ENCODE data around the gene MATN3. TPM values are rescaled to one million over a fixed set of nuclear protein-coding genes. Genes with fewer than 3 reads are reported as not detected.
A peak's percentile ranks its signal among the peaks of the same experiment; 100 is the strongest.

MATN3 gene
- total RNA-seq, 2 experiments from 2014 or later = not detected

- H3K9me3 Mint-ChIP-seq = no peaks in the 10 kb centered on the region
- H3K27me3 Mint-ChIP-seq = peaks cover 23% of the 10 kb centered on the region
- peaks cover 13% of the 10 kb centered on the region for H3K36me3 Mint-ChIP-seq
- no peak overlapping the region for H3K27ac Mint-ChIP-seq
- no peak overlapping the region for H3K4me3 Mint-ChIP-seq
- H3K4me1 Mint-ChIP-seq = peaks cover 24% of the 10 kb centered on the region
- no peak for DNase-seq
Measured at GRCh38 chr2:19991895-19992294, 20.6 kb downstream of the MATN3 start.

DNA sequence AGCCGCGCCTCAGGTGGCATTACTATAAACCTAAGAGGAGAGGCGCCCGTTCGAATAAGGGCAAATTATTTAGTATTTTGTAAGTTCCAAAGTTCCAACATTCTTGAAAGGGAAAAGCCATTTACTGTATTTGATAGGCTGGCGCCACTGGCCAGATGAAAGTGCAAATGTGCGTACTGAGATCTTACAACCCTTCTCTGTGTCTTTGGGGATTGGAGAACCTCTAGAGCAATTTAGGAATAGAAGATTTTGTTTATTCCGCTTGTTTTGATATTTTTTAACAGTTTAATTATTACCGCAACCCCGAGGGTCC, 22.1 kb downstream of the MATN3 start:
- peak overlapping the region; percentile 82 for H3K27ac Mint-ChIP-seq

DNA sequence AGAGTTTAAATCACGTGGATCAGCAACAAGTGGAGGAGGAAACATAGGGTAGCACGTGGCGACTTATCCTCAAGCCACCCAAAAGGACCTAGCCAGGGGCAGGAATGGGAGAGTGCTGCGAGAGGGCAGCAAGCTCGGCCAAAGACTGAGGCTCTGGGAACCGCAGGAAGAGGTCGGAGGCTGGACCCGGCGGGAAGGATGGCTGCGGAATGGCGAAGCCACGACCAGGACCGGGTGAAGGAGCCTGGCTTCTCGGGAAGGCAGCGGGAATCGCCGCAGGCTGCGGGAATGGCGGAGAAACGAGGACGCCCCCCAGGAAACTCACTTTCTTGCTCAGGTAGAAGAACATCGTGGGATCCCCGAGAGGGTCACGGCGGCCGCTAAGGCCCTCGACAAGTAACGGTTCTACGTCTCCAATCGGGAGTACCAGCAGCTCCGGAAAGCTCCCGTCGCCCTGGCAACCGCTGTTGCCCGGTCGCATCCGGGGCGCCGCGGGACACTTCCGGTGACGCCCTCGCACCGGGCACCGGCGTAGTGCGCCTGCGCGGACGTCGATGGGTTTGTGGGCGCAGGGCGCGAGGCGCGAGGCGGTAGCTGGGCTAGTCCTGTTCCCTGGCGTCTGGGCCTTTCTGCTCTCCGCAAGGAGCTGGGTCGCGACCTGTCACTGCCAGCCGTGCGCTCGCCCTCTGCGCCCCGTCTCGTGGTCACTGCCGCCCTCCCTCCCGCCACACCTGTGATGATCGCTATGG, 22.6 kb downstream of the MATN3 start, which contains the start of gene WDR35:
TSS of gene WDR35 (minus strand) at position 439 of the 749 bp plus-strand sequence. CDS start at position 349, 90 bp downstream.
- peak; percentile 95 for DNase-seq
- Mint-ChIP-seq H3K4me3 (peak within 1 kb of the TSS; percentile 92), H3K9me3 (no peaks in the 10 kb centered on the region), H3K36me3 (peaks cover 20% of the 10 kb centered on the region), H3K27ac (peak within 1 kb of the TSS; percentile 82), H3K4me1 (peaks cover 24% of the 10 kb centered on the region), H3K27me3 (peaks cover 18% of the 10 kb centered on the region)

More for the DNA sequence above, 22.1 kb downstream of the MATN3 start:
- peaks cover 24% of the 10 kb centered on the region for H3K4me1 Mint-ChIP-seq
- H3K36me3 Mint-ChIP-seq = peaks cover 20% of the 10 kb centered on the region
- no peak for DNase-seq
- H3K9me3 Mint-ChIP-seq = no peaks in the 10 kb centered on the region
- peaks cover 18% of the 10 kb centered on the region for H3K27me3 Mint-ChIP-seq
- H3K4me3 Mint-ChIP-seq = peak overlapping the region; percentile 92

GRCh38 chr2:19989342-19989666, 23.2 kb downstream of the MATN3 start:
- Mint-ChIP-seq H3K4me1 (peaks cover 24% of the 10 kb centered on the region), H3K9me3 (no peaks in the 10 kb centered on the region), H3K4me3 (peak overlapping the region; percentile 92), H3K27ac (peak overlapping the region; percentile 82), H3K36me3 (peaks cover 20% of the 10 kb centered on the region), H3K27me3 (peaks cover 18% of the 10 kb centered on the region)
- no peak for DNase-seq

DNA sequence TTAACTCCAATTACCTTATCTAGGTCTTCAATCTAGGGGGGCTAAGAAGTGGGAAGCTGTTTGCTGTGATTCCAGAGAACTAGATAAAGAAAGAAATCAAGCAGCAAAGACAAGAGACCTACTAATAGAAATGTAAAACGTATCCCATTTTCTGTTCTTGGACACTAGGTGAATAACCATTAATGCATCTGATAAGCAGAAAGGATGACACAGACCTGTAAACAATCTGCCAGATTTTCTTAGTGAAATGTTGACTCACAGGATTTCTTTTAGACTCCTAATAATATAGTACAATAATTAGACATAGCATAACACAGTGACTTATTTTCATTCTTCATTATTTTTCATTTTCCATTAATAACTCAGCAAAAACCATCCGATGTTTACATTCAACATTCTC, 23.9 kb downstream of the MATN3 start:
- Mint-ChIP-seq H3K36me3 (peaks cover 20% of the 10 kb centered on the region), H3K9me3 (no peaks in the 10 kb centered on the region), H3K4me3 (peak overlapping the region; percentile 92), H3K27ac (no peak overlapping the region), H3K27me3 (peaks cover 16% of the 10 kb centered on the region), H3K4me1 (peaks cover 24% of the 10 kb centered on the region)
- no peak for DNase-seq

DNA sequence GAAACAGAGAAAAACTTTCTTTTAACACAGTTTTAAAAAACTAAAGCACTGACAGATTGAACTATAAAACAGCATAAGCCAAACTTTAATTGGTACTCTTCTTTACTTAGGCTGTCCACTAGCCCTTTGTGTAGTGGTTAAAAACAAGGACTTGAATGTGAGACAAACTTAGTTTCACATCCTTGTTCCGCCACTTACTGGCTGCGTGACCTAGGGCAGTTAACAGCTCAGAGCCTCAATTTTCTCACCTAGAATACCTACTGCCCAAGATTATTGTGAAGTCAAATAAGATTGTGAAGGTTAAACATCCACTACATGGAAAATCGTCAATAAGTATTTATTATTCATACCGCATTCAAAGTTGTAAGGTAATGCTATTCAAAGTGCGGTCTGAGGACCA, 24.5 kb downstream of the MATN3 start:
- Mint-ChIP-seq H3K4me3 (no peak overlapping the region), H3K9me3 (no peaks in the 10 kb centered on the region), H3K4me1 (peaks cover 24% of the 10 kb centered on the region), H3K27me3 (peaks cover 12% of the 10 kb centered on the region), H3K27ac (no peak overlapping the region), H3K36me3 (peaks cover 20% of the 10 kb centered on the region)
- no peak for DNase-seq

DNA sequence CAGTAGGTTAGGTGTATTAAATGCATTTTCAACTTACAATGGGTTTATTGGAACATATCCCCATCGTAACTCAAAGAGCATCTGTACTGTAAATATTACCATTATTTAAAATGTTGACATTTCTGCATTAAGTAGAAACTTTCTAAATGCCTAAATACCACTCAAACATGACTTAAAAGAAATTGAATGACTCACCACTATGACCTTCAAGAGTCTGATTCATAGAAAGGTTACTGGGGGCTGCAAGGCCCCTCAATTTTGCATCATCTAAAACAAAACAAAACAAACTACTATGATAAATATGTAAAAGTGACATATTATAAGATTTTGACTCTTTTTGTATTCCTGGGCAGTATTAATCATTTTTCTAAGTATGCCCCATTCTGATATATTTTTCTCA, 30.2 kb downstream of the MATN3 start:
- H3K27ac Mint-ChIP-seq = no peak overlapping the region
- no peak for DNase-seq
- no peaks in the 10 kb centered on the region for H3K9me3 Mint-ChIP-seq
- peaks cover 20% of the 10 kb centered on the region for H3K36me3 Mint-ChIP-seq
- no peak overlapping the region for H3K4me3 Mint-ChIP-seq
- no peaks in the 10 kb centered on the region for H3K27me3 Mint-ChIP-seq
- H3K4me1 Mint-ChIP-seq = peaks cover 5% of the 10 kb centered on the region

DNA sequence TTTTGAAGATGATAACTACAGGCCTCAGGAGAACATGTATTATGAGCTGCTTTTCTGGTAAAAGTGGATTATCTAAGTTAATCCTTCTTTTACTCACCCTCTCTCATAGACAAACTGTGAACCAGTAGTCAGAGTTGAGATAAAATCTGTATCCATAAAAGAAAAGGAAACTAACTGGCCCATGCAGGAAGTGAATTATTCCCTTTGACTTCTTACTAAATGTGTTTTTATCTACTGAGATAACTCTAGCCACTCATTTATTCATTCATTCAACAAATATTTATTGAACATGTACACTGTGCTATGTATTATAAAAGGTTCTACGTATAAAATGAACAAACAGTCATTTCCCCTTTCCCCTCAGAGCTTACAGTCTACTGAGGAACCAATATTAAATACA, 32.5 kb downstream of the MATN3 start:
- no peak for DNase-seq
- Mint-ChIP-seq H3K4me1 (peaks cover 3% of the 10 kb centered on the region), H3K27me3 (no peaks in the 10 kb centered on the region), H3K27ac (no peak overlapping the region), H3K9me3 (no peaks in the 10 kb centered on the region), H3K36me3 (peaks cover 10% of the 10 kb centered on the region), H3K4me3 (no peak overlapping the region)

DNA sequence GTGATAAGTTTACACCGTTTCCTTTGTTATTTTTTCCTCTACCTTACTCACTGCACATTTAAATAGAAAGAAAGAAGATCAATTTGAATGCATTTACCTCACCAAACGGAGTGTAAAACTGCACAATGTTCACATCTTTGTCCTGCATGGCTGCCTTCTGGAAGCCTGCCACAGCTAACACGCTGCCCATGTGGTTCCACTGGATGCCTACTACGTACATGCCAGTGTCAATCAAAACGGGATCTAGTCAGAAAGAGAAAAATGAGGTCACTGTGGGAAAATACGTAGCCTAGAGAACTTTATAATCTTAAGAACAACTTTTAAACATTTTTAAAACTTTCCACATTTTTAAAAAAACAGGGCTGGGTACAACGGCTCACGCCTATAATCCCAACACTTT, 39.0 kb downstream of the MATN3 start:
- Mint-ChIP-seq H3K4me1 (peaks cover 8% of the 10 kb centered on the region), H3K27me3 (no peaks in the 10 kb centered on the region), H3K36me3 (peaks cover 21% of the 10 kb centered on the region), H3K27ac (no peak overlapping the region), H3K4me3 (no peak overlapping the region), H3K9me3 (no peaks in the 10 kb centered on the region)
- no peak for DNase-seq

DNA sequence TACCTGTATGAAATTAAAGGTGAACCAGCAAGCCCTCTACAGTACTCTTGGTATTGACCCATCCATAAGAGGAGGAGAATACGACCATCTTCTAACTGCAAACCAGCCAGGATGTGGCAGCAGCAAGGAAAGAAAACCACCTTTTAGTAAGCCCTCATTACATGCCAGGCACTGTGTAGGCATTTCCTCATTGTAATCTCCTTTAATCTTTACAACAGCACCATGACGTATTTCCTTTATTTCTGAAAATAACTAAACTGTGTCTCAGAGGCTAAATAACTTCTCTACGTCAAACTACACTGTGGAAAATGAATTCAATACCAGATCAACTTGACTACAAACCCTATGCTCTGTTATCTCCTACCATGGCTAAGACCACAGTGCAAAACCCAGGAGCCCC, 40.8 kb downstream of the MATN3 start:
- H3K4me1 Mint-ChIP-seq = peaks cover 8% of the 10 kb centered on the region
- no peaks in the 10 kb centered on the region for H3K27me3 Mint-ChIP-seq
- H3K36me3 Mint-ChIP-seq = peaks cover 21% of the 10 kb centered on the region
- H3K4me3 Mint-ChIP-seq = no peak overlapping the region
- no peak for DNase-seq
- no peaks in the 10 kb centered on the region for H3K9me3 Mint-ChIP-seq
- no peak overlapping the region for H3K27ac Mint-ChIP-seq

DNA sequence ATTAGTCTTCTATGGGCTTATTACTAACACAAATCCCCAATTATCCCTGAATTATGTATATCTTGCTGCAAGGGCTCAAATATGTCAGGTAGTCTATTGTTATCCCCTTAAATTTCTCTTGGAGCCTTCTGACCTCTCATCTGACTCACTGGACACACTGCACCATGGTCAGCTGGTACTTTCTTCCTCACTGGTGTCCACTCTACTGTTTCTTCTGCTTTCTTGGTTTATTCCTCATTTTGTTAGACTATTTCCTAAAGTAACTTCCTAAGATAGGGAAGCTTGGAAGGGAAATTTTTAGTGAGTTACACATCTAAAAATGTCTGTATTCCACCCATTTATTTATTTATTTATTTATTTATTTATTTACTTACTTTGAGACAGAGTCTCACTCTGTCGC, 49.1 kb downstream of the MATN3 start:
- no peaks in the 10 kb centered on the region for H3K4me1 Mint-ChIP-seq
- no peak overlapping the region for H3K4me3 Mint-ChIP-seq
- peaks cover 14% of the 10 kb centered on the region for H3K36me3 Mint-ChIP-seq
- no peak overlapping the region for H3K27ac Mint-ChIP-seq
- peaks cover 3% of the 10 kb centered on the region for H3K9me3 Mint-ChIP-seq
- DNase-seq = no peak
- no peaks in the 10 kb centered on the region for H3K27me3 Mint-ChIP-seq

- H3K27ac Mint-ChIP-seq = no peak overlapping the region
- H3K9me3 Mint-ChIP-seq = no peaks in the 10 kb centered on the region
- peaks cover 11% of the 10 kb centered on the region for H3K36me3 Mint-ChIP-seq
- DNase-seq = peak; percentile 23
- no peaks in the 10 kb centered on the region for H3K4me1 Mint-ChIP-seq
- H3K27me3 Mint-ChIP-seq = no peaks in the 10 kb centered on the region
- H3K4me3 Mint-ChIP-seq = no peak overlapping the region
Measured at GRCh38 chr2:19955544-19956422, 56.7 kb downstream of the MATN3 start.

DNA sequence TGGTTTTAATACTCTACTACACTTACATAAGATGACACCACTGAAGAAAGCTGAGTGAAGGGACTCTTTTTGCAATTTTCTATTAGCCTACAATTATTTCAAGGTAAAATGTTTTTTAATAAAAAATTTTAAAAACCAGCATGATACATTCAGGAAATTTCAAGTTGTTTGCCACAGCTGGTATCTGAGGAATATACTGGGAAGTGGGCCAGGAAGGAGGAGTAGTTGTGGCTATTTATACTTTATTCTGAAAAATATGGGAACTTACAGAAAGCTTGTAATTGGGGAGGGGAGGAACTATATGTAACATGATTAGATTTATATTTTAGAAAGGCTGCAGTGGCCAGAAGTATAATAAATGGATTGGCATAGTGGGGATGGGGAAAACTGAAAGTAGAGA, 63.4 kb downstream of the MATN3 start:
- H3K4me3 Mint-ChIP-seq = no peak overlapping the region
- DNase-seq = no peak
- no peaks in the 10 kb centered on the region for H3K9me3 Mint-ChIP-seq
- no peaks in the 10 kb centered on the region for H3K27me3 Mint-ChIP-seq
- H3K36me3 Mint-ChIP-seq = peaks cover 16% of the 10 kb centered on the region
- H3K27ac Mint-ChIP-seq = no peak overlapping the region
- no peaks in the 10 kb centered on the region for H3K4me1 Mint-ChIP-seq

DNA sequence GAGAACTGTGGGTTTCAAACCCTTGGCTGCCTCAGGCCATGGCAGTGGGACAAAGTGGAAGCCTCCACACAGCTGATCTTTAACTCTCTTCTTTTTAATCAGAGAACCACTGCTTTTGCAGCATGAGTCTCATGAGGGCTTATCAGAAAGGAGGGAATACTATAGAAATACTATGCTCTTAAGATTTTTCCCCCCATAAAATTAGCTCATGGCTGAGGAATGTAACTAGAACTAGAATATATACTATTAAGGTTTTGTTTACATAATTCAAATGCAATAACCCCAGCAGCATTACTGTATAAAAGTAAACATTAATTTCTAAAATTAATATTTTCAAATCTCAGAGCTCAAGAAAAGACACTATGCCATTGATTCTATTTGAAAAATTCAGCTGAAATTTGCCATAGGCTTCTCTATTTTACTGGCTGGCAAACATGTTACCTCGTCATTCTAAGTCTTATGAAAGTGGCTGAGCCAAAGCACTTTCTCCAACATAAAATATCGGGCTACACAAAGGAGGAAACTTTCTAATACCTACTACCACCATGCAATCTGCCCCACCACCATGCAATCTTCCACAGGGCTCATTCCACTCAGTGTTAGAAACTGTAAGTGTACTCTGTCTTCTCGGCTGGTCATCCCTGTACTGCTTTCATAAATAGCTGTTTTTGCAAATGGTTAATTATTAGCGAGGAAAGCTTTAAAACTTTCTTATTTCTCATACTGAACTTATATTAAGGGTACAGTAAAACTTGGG, 65.1 kb downstream of the MATN3 start:
- no peaks in the 10 kb centered on the region for H3K4me1 Mint-ChIP-seq
- no peak for DNase-seq
- H3K4me3 Mint-ChIP-seq = no peak overlapping the region
- no peaks in the 10 kb centered on the region for H3K9me3 Mint-ChIP-seq
- H3K27me3 Mint-ChIP-seq = no peaks in the 10 kb centered on the region
- no peak overlapping the region for H3K27ac Mint-ChIP-seq
- peaks cover 12% of the 10 kb centered on the region for H3K36me3 Mint-ChIP-seq

- no peak for DNase-seq
- no peak overlapping the region for H3K27ac Mint-ChIP-seq
- no peak overlapping the region for H3K4me3 Mint-ChIP-seq
- no peaks in the 10 kb centered on the region for H3K9me3 Mint-ChIP-seq
- H3K27me3 Mint-ChIP-seq = no peaks in the 10 kb centered on the region
- H3K4me1 Mint-ChIP-seq = no peaks in the 10 kb centered on the region
- peaks cover 11% of the 10 kb centered on the region for H3K36me3 Mint-ChIP-seq
Measured at GRCh38 chr2:19944205-19944845, 68.1 kb downstream of the MATN3 start.

Data from activated naive CD8-positive, alpha-beta T cell treated with anti-CD3 and anti-CD28 coated beads for 36 hours (primary cell).